GM10847 (cell line): Measurements from ENCODE around the gene SCMH1.

ENCODE experiments used
- POLR2A ChIP-seq: IDR thresholded peaks from 2 replicates; pipeline ENCODE4 v1.6.1; 2011; ENCODE audit not compliant: insufficient read length; ENCODE audit errors: extremely low read depth

The SCMH1 gene

DNA sequence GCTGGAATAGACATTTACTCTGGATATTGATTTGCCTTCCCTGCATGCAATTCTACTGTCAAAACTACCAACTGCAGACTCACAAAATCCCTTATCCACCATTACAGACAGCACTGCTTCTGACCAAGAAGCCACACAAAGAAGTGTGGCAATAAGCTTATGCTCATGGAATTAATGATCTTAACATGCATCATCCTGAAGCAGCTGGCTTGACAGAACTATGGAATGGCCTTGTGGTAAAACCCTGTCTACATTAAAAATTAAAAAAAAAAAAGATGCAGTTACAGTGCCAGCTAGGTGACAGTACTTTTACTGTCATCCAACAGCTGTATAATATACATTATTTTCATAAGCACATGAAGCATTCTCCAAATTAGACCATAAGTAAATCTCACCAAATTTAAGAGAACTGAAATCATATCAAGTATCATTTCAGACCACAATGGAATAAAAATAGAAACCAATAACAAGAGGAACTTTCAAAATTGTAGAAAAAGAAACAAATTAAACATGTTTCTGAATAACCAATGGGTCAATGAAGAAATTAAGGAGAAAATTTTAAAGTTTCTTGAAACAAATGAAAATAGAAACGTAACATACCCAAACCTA lies 70.7 kb downstream of the SCMH1 start:
- TF ChIP-seq POLR2A: no peak

DNA sequence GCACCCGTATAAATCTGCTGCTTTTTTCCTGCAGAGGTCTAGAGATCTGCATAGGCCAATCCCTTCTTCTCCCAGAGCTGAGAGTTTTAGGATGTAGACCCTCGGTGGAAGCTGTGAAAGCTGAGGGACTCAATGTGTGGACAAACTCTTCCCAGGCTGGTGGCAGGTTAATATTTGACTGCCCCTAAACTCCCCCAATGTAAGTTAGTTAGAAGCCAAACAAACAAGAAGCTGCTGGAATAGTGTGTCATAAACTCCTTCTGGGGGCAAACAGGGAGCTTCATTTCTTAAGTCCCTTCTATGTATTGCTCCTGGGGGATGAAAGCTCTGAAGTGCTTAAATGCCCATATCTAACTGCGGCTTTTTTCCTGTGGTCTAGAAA lies 72.3 kb downstream of the SCMH1 start:
- TF ChIP-seq POLR2A: no peak

DNA sequence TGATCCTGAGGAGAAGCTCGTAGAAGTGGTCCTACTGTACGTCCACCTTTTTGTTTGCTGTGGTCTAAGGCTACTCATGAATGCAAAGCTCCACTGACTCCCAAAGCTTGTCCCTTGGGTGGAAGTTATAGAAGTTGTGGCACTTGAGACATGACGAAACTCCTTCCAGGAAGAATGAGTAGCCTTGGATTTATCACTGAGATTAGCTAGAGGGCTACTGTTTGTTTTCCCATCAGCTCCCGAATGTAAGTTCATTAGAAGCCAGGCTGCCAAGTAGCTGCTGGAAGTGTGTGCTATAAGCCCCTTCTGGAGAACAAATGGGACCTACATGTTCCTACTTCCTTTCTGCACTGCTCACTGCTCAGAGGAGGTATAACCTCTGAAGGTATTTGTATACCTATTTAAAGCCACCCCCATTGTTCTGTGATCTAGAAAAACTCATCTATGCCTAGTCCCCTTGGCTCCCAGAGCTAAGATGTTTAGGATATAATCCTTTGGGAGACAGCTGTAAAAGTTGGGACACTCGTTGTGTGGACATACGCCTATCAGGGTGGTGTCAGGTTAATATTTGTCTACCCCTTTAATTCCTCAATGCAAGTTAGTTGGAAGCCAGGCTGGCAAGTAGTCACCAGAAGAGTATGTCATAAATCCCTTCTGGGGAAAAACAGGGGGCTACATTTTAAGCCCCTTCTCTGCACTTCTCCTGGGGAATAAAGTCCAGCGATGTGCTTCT lies 72.9 kb downstream of the SCMH1 start:
- no peak for TF ChIP-seq POLR2A

DNA sequence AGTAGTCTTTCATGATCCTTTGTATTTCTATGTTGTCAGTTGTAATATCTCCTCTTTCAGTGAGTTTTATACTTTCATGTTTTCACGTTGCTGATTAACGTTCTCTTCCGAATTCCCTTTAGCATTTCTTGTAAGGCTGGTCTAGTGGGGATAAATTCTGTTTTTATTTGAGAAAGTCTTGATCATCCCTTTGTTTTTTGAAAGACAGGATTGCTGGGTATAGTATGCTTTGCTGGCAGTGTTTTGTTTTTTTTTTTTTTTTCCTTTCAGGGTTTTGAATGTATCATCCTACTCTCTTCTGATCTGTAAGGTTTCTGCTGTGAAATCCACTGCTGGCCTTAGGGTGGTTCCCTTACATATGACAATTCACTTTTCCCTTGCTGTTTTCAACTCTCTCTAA lies 74.4 kb downstream of the SCMH1 start:
- no peak for TF ChIP-seq POLR2A

DNA sequence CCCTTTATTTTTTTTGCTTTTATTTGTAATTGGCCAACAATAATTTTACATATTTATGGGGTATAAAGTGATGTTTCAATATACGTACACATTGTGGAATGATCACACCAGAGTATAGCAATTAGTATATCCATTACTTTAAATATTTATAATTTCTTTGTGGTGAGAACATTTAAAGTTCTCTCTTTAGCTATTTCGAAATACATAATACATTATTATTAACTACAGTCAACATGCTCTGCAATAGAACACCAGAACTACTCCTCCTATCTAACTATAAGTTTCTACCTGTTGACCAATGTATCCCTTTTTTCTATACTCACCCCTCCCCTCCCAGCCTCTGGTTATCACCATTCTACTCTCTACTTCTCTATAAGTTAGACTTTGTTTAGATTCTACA lies 77.4 kb downstream of the SCMH1 start:
- no peak for TF ChIP-seq POLR2A

DNA sequence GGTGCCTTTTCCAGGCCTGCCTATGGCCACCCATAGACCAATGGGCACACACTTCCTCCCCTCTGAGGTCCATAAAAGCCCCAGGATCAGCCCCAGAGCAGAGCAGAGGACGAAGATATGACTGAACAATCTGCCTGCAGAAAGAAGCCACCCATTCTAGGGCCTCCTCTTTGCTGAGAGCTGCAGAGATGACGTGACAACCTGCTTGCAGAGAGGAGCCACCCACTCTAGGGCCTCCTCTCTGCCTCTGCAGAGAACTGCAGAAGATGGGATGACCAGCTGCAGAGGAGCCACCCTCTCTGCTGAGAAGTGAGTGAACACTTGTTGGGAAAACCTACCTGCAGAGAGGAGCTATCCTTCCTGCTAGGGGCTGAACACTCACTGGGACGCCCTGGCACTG lies 79.7 kb downstream of the SCMH1 start:
- TF ChIP-seq POLR2A: no peak

DNA sequence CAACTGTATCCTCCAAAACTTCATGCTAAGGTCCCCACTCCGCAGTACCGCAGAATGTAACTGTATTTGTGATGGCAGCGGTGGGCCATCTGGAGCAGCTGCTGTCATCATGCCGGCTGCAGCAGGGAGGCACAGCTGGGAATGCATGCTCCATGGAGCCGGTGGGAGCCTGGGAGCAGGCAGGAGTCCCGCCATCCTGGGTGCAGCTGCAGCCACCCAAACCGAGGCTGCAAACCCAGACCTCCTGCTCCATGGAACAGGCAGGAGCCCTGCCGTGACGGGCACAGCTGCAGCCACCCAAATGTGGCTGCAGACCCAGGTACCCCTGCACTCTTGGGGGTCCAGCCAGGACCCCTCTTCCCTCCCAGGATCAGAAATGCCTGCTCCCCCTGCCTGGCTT lies 80.3 kb downstream of the SCMH1 start:
- no peak for TF ChIP-seq POLR2A

DNA sequence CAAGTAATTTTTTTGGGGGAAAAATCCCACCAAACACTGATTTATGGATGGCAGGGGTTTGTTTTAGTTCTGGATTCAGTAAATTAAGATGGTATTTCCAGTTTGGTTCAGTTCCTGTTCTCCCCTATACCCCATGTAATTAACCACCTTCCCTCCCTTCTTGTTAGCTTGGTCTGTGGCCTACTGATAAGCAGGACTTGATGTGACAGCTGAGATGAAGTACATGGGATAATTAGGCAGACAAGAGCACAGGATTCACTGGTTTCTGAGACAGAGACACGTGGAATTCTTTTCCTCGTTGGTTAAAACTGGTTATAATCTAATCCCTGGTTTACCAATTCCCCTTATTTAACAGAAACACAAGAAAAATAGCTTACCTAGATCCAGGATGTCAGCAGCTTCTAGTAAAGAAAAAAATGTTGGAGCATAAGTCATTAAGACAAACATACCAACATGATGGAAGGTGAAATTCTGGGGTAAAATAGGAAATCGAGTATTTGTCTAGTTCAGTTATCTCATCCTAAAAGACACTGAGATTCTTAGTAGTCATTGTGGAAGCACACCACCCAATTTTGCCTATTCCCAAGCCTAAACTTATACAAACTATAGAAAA lies 81.5 kb downstream of the SCMH1 start:
- TF ChIP-seq POLR2A: no peak

DNA sequence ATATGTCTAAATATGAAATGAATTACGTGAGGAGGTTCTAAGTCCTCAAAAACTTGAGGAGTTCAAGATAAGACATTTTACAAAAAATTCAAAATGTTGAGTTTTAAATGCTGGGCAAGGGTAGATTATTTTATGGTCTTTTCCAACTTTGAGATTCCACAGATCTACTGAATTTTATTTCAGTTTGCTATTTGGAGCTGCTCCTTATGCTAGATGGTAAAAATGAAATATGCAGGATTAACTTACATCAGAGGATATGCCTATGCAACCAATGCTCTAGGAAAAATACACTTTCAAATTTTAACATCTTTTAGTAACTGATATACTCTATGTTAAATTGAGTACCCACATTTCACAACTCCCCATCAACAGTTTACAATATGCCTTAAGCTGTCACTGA lies 83.1 kb downstream of the SCMH1 start:
- no peak for TF ChIP-seq POLR2A

DNA sequence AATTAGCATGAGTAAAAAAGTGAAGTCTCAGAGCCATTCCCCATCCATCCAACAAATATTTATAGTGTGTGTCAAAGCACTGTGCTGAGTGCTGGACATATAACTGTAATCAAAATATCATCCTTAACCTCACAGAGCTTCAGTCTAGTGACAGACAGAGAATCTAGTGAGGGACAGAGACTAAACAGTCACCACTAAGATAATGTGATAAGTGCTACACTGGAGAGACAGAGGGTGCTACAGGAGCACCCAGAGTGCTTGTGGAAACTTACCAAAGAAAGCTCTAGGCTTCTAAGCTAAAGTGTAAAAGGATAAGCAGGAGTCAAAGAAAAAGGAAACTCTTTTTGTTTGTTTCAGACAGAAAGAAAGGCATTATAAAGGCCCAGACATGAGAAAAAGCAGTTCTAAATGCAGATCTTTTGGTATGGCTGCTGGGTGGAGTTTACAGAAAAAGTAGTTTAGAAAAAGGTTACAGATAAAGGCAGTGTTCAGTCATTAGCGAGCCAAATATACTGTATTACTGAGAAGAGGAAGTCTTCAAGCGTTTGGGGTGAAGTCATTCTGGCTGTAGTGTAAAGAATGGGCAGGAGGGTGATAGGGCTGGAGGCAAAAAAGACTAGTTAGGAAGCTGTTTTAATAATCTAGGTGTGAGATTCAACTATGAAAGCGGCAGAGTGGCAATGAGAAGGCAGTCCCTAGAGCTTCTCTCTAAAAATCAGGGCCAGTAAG lies 83.8 kb downstream of the SCMH1 start:
- no peak for TF ChIP-seq POLR2A

DNA sequence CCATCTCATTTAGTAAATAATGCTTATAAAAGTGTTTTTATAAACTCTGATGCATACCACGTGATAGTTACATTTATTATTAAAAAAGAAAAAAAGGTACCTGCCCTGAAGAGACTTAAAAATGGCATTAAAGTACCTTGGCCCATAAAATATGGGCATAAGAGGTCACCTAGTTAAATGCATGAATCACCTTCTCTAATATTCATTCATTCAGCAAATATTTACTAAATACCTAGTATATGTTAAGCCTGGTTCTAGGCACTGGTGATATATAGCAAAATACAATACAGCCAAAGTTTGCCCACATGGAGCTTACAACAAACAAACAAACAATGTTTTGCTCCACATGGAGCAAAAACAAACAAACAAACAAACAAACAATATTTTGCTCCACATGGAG lies 87.0 kb downstream of the SCMH1 start:
- TF ChIP-seq POLR2A: no peak

DNA sequence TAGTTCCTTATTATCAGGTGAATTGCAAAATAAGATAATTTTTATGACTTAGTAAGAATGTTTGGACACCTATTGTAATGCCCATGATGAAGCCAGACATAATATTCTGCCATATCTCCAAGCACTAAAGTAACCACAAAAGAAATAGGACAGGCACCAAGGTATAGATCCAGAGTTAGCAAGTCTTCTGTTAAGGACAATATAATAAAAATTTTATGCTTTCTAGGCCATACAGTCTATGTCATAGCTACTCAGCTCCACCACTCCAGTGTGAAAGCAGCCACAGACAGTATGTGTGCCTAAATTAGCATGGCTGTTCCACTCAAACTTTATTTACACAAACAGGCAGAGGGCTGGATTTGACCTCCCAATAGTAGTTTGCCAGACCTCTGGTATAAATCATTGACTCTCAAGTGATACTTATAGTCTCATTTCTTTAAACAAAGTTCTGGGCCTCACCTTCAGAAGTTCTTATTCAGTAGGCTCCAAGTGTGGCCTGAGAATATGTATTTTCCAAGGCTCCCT lies 88.3 kb downstream of the SCMH1 start:
- no peak for TF ChIP-seq POLR2A

DNA sequence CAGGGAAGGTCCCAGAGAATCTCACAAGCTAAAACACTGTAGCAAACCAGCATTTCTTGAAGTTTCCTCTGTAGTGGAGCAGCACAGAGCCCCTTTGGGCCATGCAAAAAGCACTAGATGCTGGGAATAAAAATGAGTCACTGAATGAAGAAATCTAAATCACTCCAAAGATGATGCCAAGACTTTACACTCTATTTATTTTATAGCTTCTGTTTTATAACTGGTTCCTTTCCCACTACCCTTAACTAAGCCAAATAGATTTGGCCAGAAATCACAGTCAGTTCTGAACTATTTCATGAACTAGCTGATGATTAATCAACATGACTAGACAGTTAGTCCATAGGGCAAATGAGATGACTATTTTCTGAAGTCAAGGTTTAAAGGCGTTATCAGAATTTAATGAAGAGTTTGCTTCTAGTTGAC lies 89.5 kb downstream of the SCMH1 start:
- TF ChIP-seq POLR2A: no peak

DNA sequence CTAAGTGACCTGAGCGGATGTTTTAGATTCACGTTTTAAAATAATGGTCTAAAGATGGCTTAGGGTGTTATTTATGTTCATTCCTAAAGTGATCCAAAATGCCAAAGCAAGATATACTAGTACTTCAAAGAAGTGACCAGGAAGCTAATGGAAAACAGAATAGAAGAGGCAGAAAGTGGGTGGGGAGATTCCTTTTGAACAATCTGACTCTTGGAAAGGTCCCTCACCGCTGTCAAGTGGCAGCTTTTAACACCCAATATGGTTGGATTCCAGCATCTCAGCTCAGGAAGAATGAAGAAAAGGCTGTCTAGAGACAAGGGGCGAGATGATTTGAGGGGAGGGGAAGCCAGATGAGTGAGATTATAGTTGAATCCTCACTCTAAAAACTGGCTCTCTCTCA lies 90.3 kb downstream of the SCMH1 start:
- no peak for TF ChIP-seq POLR2A

DNA sequence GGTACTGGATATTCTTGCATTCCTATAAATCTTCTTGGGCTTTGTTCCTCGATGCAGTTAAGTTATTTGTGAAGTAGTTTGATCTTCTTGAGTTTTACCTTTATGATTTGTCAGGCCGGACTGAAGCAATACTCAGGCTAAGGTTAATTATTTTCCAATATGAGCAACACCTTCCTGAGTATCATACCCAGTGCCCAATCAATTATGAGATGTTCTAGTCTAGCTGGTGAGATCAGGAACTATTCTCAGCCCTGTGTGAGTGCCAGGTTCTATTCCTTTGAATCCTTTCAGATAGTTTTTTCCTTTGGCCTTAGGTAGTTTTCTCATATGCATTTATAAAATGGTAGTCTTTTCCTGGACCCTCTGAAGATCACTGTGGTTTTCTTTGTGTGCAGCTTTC lies 92.5 kb downstream of the SCMH1 start:
- no peak for TF ChIP-seq POLR2A

DNA sequence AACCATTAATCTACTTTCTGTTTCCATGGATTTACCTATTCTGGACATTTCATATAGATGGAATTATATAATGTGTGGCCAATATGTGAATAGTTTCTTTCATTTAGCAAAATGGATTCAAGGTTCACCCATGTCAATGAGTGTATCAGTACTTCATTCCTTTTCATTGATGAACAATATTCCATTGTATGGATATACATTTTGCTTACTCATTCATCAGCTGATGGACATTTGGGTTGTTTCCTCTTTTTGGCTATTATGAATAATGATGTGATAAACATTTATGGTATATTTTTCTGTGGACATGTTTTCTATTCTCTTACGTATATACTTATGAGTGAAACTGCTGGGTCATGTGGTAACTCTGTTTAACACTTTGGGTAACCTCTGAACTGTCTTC lies 97.8 kb downstream of the SCMH1 start:
- no peak for TF ChIP-seq POLR2A
